GM18861 (cell line): Measurements from ENCODE around the gene ADCYAP1R1.

Experiments
- ATAC-seq: cut with Tn5 transposase; IDR thresholded peaks from one replicate; pipeline ENCODE4 v1.9.1; 2021; ENCODE audit not compliant: unreplicated experiment

ADCYAP1R1 gene

DNA sequence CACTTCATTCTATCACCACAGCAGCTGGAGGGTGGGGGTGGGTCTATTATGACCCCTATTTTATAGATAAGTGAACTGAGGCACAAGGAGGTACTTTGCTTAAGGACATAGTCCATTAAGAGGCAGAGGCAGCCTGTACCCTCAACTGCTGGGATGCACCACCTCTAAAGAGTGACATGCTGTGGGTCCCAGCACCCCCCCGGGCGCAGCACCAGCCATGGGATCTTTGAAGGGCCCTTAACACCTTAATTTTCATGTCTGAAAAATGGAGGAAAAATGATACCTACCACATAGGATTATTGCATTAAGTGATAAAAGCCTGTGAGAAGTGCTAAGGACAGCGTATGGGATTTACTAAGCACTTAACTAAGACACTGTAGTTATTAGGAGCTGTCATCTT, 15.4 kb downstream of the ADCYAP1R1 start:
- no peak for ATAC-seq

- ATAC-seq, result no peak
Observed at GRCh38 chr7:31068006-31068675, 16.0 kb downstream of the ADCYAP1R1 start.

- ATAC-seq, result no peak
Observed at GRCh38 chr7:31069860-31070555, 17.9 kb downstream of the ADCYAP1R1 start.

GRCh38 chr7:31070991-31071644, 19.0 kb downstream of the ADCYAP1R1 start:
- no peak for ATAC-seq

- ATAC-seq, result no peak
Observed at GRCh38 chr7:31071645-31072029, 19.5 kb downstream of the ADCYAP1R1 start.

- ATAC-seq, result no peak
Observed at GRCh38 chr7:31073326-31074119, 21.4 kb downstream of the ADCYAP1R1 start.

- ATAC-seq, result no peak
Observed at GRCh38 chr7:31074120-31074383, 21.9 kb downstream of the ADCYAP1R1 start.

GRCh38 chr7:31074403-31075085, 22.4 kb downstream of the ADCYAP1R1 start:
- ATAC-seq, result no peak

DNA sequence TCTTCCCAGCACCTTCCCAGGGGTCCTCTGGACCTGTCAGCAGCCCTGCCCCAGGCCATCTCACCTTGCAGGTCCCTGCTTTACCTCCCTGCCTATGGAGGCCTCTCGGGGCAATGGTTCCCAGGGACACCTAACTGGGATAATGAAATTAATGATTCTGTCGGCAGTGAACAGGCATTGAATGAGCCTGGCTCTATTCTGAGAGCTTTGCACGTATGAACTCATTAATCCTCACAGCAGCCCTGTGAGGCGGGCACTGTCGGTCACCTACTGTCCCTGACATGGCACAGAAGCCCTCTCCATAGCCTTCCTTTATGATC, 22.9 kb downstream of the ADCYAP1R1 start:
- no peak for ATAC-seq

GRCh38 chr7:31076051-31076450, 23.9 kb downstream of the ADCYAP1R1 start:
- ATAC-seq, result no peak

- ATAC-seq, result no peak
Observed at GRCh38 chr7:31076641-31077310, 24.7 kb downstream of the ADCYAP1R1 start.

DNA sequence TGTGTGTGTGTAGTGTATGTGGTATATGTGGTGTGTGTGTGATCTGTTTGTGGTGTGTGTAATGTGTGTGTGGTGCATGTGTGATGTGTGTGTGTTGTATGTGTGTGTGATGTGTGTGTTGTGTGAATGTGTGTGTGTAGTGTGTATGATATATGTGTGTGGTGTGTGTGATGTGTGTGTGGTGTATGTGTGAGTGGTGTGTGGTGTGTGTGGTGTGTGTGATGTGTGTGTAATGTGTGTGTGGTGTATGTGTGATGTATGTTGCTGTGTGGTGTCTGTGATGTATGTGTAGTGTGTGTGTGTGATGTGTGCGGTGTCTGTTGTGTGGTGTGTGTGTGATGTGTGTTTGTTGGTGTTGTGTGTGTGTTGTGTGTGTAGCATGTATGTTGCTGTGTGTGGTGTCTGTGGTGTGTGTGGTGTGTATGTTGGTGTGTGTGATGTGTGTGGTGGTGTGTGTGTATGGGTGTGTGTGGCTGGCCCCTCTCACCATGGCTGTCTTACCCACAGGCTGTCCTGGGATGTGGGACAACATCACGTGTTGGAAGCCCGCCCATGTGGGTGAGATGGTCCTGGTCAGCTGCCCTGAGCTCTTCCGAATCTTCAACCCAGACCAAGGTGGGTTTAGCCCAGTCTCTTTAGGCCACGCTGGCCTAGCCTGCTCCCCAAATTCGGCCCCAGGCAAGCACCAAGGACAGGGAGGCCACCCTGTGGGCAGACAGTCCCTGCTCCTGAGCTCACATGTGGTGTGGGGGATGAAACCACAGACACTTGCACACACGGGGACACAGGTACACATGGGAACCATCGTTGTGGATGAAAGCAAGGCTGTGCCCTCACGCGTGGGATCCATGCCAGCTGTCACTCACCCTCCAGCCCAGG, 25.6 kb downstream of the ADCYAP1R1 start:
- no peak for ATAC-seq

DNA sequence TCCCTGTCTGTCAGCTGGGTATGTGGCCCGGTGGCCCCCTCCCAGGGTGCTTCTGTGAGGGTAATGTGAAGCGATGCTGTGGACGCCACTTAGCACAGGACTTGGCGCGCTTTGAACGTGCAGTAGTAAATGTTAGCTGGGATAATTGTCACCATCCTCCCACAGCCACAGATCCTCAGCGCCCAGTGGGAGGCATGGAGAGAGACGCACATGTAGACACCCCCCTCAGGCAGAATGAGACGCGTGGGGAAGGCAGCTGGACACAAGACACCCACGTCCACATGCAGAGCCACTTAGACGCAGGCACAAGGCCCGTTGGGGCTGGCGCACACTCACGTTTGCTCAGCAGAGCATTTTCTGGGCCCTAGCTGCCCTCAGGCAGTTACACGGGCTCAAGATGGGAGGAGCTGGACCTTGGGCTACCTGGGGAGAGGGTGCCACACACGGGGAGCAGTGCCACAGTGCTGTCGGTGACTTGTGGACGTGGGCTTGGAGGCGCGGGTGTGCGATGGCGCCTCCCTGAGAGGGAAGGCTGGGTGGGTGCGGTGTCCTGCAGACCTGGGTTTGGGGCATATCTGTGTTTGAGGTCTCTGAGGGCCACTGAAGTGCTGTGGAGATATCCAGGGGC, 26.4 kb downstream of the ADCYAP1R1 start:
- no peak for ATAC-seq

DNA sequence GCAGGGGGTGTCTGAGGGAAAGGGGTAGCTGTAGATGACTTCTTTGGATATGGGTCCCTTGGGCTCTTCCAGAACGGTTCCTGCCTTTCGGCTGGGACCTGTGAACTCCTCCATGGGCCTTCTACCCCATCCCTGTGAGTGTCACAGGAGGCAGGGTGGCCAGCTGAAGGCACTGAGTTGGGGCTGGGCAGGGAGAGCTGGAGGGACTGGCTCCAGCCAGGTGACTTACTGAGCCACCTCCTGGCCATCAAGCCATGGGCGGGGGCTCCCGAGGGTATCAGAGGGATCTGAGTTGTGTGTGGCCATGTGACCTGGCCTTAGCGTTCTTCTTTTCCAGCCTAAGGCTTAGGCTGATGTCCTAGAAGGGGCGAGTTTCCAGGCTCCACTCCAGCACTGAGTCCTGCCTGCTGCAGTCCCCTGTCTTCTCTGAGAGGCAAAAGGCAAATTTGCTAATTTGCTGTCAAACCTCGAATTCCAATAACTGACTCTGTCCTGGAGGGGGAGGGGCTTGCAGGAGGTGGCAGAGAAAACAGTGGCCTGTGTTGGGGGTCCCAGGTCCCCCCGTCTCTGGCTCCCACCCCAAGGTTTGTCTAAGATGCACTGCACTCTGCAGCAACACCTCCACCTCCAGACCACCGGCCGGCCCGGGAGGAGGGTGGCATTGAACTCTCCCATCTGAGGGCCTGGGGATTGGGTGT, 27.2 kb downstream of the ADCYAP1R1 start:
- ATAC-seq, result no peak

- no peak for ATAC-seq
Observed at GRCh38 chr7:31079824-31080511, 27.9 kb downstream of the ADCYAP1R1 start.

GRCh38 chr7:31080763-31081162, 28.7 kb downstream of the ADCYAP1R1 start:
- ATAC-seq, result no peak

- ATAC-seq, result no peak
Observed at GRCh38 chr7:31082017-31082416, 29.9 kb downstream of the ADCYAP1R1 start.

GRCh38 chr7:31082447-31082846, 30.3 kb downstream of the ADCYAP1R1 start:
- ATAC-seq, result no peak
